ENCODE data around the gene TMEM97. TPM values are rescaled to one million over a fixed set of nuclear protein-coding genes. Genes with fewer than 3 reads are reported as not detected.

TMEM97 gene
- total RNA-seq, 1 experiment from 2014 or later, result 55.6 TPM

DNA sequence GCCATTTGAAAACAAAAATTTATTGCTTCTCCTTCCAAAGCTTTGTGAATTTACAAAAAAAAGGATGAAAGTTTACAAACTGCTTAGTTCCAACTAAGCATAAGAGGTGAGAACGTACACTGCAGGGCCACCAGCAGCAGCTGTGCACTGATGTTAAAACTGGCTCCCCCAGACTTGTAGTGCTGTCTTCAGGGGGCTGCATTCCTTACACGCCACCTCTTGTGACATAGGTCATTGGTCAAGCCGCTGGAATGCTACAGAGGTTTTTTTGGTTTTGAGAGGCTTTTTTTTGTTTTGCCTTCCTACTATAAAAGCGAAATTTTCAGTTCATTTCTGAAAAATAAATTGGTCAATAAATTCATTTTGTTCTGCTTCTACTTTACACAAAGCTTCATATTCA, 9.3 kb downstream of the TMEM97 start:
- no peak overlapping the region for H3K27ac ChIP-seq (ENCODE audit: low read depth, low read length)
- no peak for TF ChIP-seq SP1 (IDR thresholded peaks at IDR 0.05; ENCODE audit: low read depth)
- TF ChIP-seq CBX3 (IDR thresholded peaks at IDR 0.05; ENCODE audit: low read depth), result no peak
- TF ChIP-seq POLR2A (IDR thresholded peaks at IDR 0.05; ENCODE audit: borderline replicate concordance, extremely low read depth, insufficient read depth, insufficient read length), result no peak
- TF ChIP-seq, protein P1, sequence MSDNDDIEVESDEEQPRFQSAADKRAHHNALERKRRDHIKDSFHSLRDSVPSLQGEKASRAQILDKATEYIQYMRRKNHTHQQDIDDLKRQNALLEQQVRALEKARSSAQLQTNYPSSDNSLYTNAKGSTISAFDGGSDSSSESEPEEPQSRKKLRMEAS (IDR thresholded peaks at IDR 0.05), result no peak
- no peak for TF ChIP-seq EGR1 (IDR thresholded peaks at IDR 0.05; ENCODE audit: low read depth)
- TF ChIP-seq, protein P2, sequence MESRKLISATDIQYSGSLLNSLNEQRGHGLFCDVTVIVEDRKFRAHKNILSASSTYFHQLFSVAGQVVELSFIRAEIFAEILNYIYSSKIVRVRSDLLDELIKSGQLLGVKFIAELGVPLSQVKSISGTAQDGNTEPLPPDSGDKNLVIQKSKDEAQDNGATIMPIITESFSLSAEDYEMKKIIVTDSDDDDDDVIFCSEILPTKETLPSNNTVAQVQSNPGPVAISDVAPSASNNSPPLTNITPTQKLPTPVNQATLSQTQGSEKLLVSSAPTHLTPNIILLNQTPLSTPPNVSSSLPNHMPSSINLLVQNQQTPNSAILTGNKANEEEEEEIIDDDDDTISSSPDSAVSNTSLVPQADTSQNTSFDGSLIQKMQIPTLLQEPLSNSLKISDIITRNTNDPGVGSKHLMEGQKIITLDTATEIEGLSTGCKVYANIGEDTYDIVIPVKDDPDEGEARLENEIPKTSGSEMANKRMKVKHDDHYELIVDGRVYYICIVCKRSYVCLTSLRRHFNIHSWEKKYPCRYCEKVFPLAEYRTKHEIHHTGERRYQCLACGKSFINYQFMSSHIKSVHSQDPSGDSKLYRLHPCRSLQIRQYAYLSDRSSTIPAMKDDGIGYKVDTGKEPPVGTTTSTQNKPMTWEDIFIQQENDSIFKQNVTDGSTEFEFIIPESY (IDR thresholded peaks at IDR 0.05; ENCODE audit: extremely low read depth, insufficient replicate concordance, low read length), result no peak
- TF ChIP-seq CEBPB (IDR thresholded peaks at IDR 0.05; ENCODE audit: low read depth), result no peak
- no peak for TF ChIP-seq ZNF274 (IDR thresholded peaks at IDR 0.05; ENCODE audit: low read depth, low read length)
- TF ChIP-seq POLR2AphosphoS5 (IDR thresholded peaks at IDR 0.05; ENCODE audit: low read depth, low read length), result no peak
- TF ChIP-seq FOSL1 (IDR thresholded peaks at IDR 0.05; ENCODE audit: low read depth), result no peak
- TF ChIP-seq, protein P3, sequence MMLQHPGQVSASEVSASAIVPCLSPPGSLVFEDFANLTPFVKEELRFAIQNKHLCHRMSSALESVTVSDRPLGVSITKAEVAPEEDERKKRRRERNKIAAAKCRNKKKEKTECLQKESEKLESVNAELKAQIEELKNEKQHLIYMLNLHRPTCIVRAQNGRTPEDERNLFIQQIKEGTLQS (IDR thresholded peaks at IDR 0.05), result no peak
- no peak for TF ChIP-seq TCF7L2 (IDR thresholded peaks at IDR 0.05; ENCODE audit: borderline replicate concordance, extremely low read depth, insufficient read depth, insufficient read length)
- TF ChIP-seq, protein P4, sequence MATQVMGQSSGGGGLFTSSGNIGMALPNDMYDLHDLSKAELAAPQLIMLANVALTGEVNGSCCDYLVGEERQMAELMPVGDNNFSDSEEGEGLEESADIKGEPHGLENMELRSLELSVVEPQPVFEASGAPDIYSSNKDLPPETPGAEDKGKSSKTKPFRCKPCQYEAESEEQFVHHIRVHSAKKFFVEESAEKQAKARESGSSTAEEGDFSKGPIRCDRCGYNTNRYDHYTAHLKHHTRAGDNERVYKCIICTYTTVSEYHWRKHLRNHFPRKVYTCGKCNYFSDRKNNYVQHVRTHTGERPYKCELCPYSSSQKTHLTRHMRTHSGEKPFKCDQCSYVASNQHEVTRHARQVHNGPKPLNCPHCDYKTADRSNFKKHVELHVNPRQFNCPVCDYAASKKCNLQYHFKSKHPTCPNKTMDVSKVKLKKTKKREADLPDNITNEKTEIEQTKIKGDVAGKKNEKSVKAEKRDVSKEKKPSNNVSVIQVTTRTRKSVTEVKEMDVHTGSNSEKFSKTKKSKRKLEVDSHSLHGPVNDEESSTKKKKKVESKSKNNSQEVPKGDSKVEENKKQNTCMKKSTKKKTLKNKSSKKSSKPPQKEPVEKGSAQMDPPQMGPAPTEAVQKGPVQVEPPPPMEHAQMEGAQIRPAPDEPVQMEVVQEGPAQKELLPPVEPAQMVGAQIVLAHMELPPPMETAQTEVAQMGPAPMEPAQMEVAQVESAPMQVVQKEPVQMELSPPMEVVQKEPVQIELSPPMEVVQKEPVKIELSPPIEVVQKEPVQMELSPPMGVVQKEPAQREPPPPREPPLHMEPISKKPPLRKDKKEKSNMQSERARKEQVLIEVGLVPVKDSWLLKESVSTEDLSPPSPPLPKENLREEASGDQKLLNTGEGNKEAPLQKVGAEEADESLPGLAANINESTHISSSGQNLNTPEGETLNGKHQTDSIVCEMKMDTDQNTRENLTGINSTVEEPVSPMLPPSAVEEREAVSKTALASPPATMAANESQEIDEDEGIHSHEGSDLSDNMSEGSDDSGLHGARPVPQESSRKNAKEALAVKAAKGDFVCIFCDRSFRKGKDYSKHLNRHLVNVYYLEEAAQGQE (IDR thresholded peaks at IDR 0.05; ENCODE audit: low read depth), result no peak
- TF ChIP-seq YY1 (IDR thresholded peaks at IDR 0.05; ENCODE audit: extremely low read depth, insufficient replicate concordance, low read depth, low read length), result no peak
- RAD21 ChIA-PET (ENCODE audit: low non-redundant PET in 1 of 2, low total read pairs in 2 of 2, uncharacterized antibody in 2 of 2, unreplicated experiment in 2 of 2), result no interaction called here
- peaks cover 32% of the 10 kb centered on the region for H3K79me2 ChIP-seq (ENCODE audit: insufficient read depth, low read length)
- CTCF ChIA-PET, result no interaction called here
- DNase-seq (ENCODE audit: low read depth, low spot score), result no peak
- H3K4me3 ChIP-seq (replicated peaks in 1 of 2; ENCODE audit: low read depth in 1 of 2, low read length in 2 of 2), result no peak overlapping the region
- H3K36me3 ChIP-seq (ENCODE audit: control insufficient read depth in 1 of 2, insufficient read depth in 2 of 2, low read length in 2 of 2), result peaks cover 14 to 26% of the 10 kb centered on the region in 2 experiments; a peak in 3 of 4 replicates
- no peak overlapping the region for H2AFZ ChIP-seq (ENCODE audit: low read depth, low read length, poor library complexity, severe bottlenecking)
- H3K4me2 ChIP-seq (ENCODE audit: low read length), result no peak overlapping the region
- BruUV-seq (replicated peaks), result no TSS peak
- H3K4me1 ChIP-seq (ENCODE audit: control insufficient read depth in 1 of 2, insufficient read depth in 2 of 2, low read length in 2 of 2), result no peaks in the 10 kb centered on the region
- no peaks in the 10 kb centered on the region for H3K9me3 ChIP-seq (ENCODE audit: control insufficient read depth in 1 of 2, insufficient read depth in 1 of 2, low read depth in 1 of 2, low read length in 2 of 2)
- H3K27me3 ChIP-seq (ENCODE audit: insufficient read depth, low read length), result no peaks in the 10 kb centered on the region
- no peak overlapping the region for H3K9ac ChIP-seq (ENCODE audit: low read length)
- no peak for ATAC-seq
- no peaks in the 10 kb centered on the region for H4K20me1 ChIP-seq (ENCODE audit: insufficient read depth)
- intact Hi-C loops (cut with micrococcal nuclease), result no loop called here
- no peaks in the 10 kb centered on the region for H3K9me2 ChIP-seq (ENCODE audit: insufficient read depth)
- POLR2A ChIA-PET, result no interaction called here
